Glutamatergic neuron (in vitro differentiated cells): Measurements from ENCODE around the gene AR. TPM values are rescaled to one million over a fixed set of nuclear protein-coding genes. Genes with fewer than 3 reads are reported as not detected.
A peak's percentile ranks its signal among the peaks of the same experiment; 100 is the strongest.

ENCODE experiments used
- DNase-seq: peaks from one replicate; pipeline ENCODE4 v3.0.0; 2022
- H3K27ac Mint-ChIP-seq: one replicate; pipeline ENCODE4 v1.8.0; 2020; ENCODE audit warnings: mild to moderate bottlenecking, mixed read lengths, inconsistent platforms; ENCODE audit not compliant: unreplicated experiment
- H3K27me3 Mint-ChIP-seq: one replicate; pipeline ENCODE4 v1.8.0; 2020; ENCODE audit warnings: mild to moderate bottlenecking, moderate library complexity, mixed read lengths, inconsistent platforms; ENCODE audit not compliant: unreplicated experiment
- H3K36me3 Mint-ChIP-seq: one replicate; pipeline ENCODE4 v1.8.0; 2020; ENCODE audit warnings: mild to moderate bottlenecking, mixed read lengths, inconsistent platforms; ENCODE audit not compliant: unreplicated experiment
- H3K4me1 Mint-ChIP-seq: one replicate; pipeline ENCODE4 v1.8.0; 2020; ENCODE audit warnings: mild to moderate bottlenecking, low read depth, mixed read lengths, inconsistent platforms; ENCODE audit not compliant: unreplicated experiment
- H3K4me3 Mint-ChIP-seq: one replicate; pipeline ENCODE4 v1.8.0; 2020; ENCODE audit warnings: mild to moderate bottlenecking, mixed read lengths, inconsistent platforms; ENCODE audit not compliant: unreplicated experiment
- H3K9me3 Mint-ChIP-seq: one replicate; pipeline ENCODE4 v1.8.0; 2020; ENCODE audit warnings: mild to moderate bottlenecking, moderate library complexity, mixed read lengths, inconsistent platforms; ENCODE audit not compliant: unreplicated experiment
- CTCF ChIP-seq: fragments of 200-600 bp; sonication (generic); IDR thresholded peaks from one replicate; pipeline ENCODE4 v1.5.0; 2021; ENCODE audit not compliant: partially characterized antibody, unreplicated experiment
- total RNA-seq: library from RNA; stranded (reverse); fragmentation: NEBNext Ultra II Directional; extraction: Animal tissue kit (Norgen Biotek cat#: 25700); gene quantifications from one replicate; pipeline ENCODE4 v1.2.1, GENCODE V29; 2021; ENCODE audit not compliant: unreplicated experiment

The AR gene
- total RNA-seq, 1 donor from 2014 or later, result 0.56 TPM

GRCh38 chrX:67546496-67547423, 2.9 kb downstream of the AR start:
- Mint-ChIP-seq H3K27me3 (peaks cover 4% of the 10 kb centered on the region), H3K9me3 (peaks cover 5% of the 10 kb centered on the region), H3K4me3 (peak overlapping the region; percentile 90), H3K4me1 (peaks cover 3% of the 10 kb centered on the region), H3K36me3 (no peaks in the 10 kb centered on the region), H3K27ac (no peak overlapping the region)
- DNase-seq, result no peak
- no peak for TF ChIP-seq CTCF

GRCh38 chrX:67555578-67556203, 11.9 kb downstream of the AR start:
- DNase-seq, result peak; percentile 51
- Mint-ChIP-seq H3K4me1 (no peaks in the 10 kb centered on the region), H3K9me3 (peaks cover 2% of the 10 kb centered on the region), H3K4me3 (no peak overlapping the region), H3K27me3 (no peaks in the 10 kb centered on the region), H3K36me3 (no peaks in the 10 kb centered on the region), H3K27ac (no peak overlapping the region)
- TF ChIP-seq CTCF, result peak; percentile 82

- DNase-seq, result no peak
- H3K27me3 Mint-ChIP-seq, result no peaks in the 10 kb centered on the region
- no peaks in the 10 kb centered on the region for H3K36me3 Mint-ChIP-seq
- H3K4me1 Mint-ChIP-seq, result no peaks in the 10 kb centered on the region
- no peak for TF ChIP-seq CTCF
- H3K4me3 Mint-ChIP-seq, result no peak overlapping the region
- H3K27ac Mint-ChIP-seq, result no peak overlapping the region
- peaks cover 2% of the 10 kb centered on the region for H3K9me3 Mint-ChIP-seq
Measured at GRCh38 chrX:67558267-67558666, 14.4 kb downstream of the AR start.

- H3K36me3 Mint-ChIP-seq, result no peaks in the 10 kb centered on the region
- DNase-seq, result no peak
- no peak for TF ChIP-seq CTCF
- H3K27ac Mint-ChIP-seq, result no peak overlapping the region
- no peaks in the 10 kb centered on the region for H3K4me1 Mint-ChIP-seq
- no peak overlapping the region for H3K4me3 Mint-ChIP-seq
- H3K27me3 Mint-ChIP-seq, result no peaks in the 10 kb centered on the region
- H3K9me3 Mint-ChIP-seq, result no peaks in the 10 kb centered on the region
Measured at GRCh38 chrX:67563469-67564448, 19.9 kb downstream of the AR start.
